ENCODE results near the gene MCF2L.

GRCh38 chr13:113062691-113063090 lies 93.7 kb downstream of the MCF2L start:
- TF ChIP-seq POLR2A (IDR thresholded peaks at IDR 0.05): no peak
- TF ChIP-seq, protein P1, sequence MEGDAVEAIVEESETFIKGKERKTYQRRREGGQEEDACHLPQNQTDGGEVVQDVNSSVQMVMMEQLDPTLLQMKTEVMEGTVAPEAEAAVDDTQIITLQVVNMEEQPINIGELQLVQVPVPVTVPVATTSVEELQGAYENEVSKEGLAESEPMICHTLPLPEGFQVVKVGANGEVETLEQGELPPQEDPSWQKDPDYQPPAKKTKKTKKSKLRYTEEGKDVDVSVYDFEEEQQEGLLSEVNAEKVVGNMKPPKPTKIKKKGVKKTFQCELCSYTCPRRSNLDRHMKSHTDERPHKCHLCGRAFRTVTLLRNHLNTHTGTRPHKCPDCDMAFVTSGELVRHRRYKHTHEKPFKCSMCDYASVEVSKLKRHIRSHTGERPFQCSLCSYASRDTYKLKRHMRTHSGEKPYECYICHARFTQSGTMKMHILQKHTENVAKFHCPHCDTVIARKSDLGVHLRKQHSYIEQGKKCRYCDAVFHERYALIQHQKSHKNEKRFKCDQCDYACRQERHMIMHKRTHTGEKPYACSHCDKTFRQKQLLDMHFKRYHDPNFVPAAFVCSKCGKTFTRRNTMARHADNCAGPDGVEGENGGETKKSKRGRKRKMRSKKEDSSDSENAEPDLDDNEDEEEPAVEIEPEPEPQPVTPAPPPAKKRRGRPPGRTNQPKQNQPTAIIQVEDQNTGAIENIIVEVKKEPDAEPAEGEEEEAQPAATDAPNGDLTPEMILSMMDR (IDR thresholded peaks at IDR 0.05): no peak
- TF ChIP-seq POLR2AphosphoS5 (IDR thresholded peaks at IDR 0.05): no peak

Data from breast epithelium (tissue), 3 donors.